Measurements from ENCODE around the gene TREM1.
"Not testable (repeated sequence)": the region's sequence is repeated elsewhere in the genome, so short reads cannot be mapped to it uniquely, and the experiment has no call there.

The TREM1 gene

DNA sequence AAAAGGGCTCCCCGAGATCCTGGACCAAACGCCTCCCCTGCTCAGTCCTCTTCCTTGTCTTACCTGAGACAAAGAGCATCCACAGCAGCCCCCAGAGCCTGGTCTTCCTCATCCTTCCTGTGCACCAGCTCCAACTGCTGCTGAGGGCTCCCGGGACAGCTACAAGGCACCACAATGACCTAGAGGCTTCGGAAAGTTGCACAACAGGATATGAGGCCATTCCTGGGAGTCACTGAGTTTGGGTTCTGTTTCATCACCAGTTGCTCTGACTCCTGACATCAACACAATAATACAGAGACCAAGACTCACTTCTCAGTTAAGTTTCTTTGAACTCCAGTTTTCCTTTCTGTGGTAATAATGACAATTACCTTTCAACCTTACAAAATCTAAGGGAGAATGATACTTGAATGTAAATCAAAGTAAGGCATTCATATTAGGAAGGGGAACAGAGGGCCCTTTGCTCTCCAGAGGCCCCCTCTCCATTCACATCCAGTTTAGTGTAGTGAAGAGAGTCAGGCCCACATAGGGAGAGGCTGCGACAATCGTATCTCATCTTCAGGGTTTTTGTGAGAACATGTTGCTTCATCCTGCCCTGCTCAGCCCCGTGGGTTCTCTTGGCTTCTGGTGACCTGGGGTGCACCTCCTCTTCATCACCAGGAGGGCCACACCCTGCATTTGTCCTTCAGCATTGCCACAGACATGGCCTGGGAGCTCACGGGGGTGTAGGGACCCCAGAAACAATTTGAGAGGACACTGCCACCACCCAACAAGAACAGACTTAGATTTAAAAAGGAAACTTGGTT, at the start of gene TREM1:
TREM1 (minus strand) TSS at position 139 of the 803 bp plus-strand sequence; CDS start at position 112, 27 bp downstream.
- no peak for FAIRE-seq

GRCh38 chr6:41335943-41336342, 49.5 kb upstream of the TREM1 start:
- FAIRE-seq = no peak

GRCh38 chr6:41335296-41335695, 48.8 kb upstream of the TREM1 start, which contains the start of gene NCR2:
TSS of gene NCR2 (plus strand) at chr6:41335608. CDS start at chr6:41335877, 269 bp downstream.
- no peak for FAIRE-seq

GRCh38 chr6:41334482-41335040, 48.1 kb upstream of the TREM1 start:
- no peak for FAIRE-seq

DNA sequence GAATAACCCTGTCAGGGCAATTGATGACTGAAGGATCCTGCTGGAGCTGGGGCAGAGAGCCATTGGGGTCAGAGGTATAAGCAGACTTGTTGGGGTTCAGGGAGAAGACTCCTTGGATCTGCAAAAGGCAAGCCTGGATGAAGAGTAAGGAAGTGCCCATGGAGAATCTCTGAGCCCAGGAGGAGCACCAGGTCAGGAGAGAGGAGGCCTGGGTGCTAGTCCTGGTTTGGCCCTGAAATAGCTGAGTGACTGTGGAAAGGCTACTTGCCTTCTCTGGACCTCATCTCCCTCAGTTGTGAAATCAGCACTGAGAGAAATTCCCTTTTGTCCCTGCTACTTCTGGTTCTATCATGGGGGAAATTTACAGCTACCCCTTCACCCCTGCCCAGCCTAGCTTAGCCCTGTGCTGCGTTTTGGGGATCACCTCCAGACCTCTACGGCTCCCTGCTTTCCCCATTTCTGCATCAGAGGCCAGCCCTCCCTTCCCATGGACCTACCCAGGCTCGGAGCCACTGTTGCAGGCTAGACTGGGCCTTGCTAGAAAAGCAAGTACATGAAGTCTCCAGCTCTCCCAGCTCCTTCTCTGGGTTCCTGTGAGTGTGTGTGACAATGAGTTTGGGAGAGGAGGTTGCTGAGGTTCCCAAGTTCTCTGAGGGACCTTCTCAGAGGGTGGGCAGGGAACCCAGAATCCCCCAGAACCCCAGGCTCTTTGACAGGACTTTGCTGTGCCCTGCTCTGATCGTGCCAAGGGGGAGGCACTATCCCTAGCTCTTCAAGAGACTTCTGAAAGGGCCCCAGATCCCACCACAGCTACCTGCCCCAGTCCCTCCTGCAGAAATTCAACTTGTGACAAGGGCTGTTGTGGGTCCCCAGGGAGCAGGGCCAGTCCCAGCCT, 46.6 kb upstream of the TREM1 start:
- FAIRE-seq = no peak

GRCh38 chr6:41332241-41332640, 45.8 kb upstream of the TREM1 start:
- no peak for FAIRE-seq

DNA sequence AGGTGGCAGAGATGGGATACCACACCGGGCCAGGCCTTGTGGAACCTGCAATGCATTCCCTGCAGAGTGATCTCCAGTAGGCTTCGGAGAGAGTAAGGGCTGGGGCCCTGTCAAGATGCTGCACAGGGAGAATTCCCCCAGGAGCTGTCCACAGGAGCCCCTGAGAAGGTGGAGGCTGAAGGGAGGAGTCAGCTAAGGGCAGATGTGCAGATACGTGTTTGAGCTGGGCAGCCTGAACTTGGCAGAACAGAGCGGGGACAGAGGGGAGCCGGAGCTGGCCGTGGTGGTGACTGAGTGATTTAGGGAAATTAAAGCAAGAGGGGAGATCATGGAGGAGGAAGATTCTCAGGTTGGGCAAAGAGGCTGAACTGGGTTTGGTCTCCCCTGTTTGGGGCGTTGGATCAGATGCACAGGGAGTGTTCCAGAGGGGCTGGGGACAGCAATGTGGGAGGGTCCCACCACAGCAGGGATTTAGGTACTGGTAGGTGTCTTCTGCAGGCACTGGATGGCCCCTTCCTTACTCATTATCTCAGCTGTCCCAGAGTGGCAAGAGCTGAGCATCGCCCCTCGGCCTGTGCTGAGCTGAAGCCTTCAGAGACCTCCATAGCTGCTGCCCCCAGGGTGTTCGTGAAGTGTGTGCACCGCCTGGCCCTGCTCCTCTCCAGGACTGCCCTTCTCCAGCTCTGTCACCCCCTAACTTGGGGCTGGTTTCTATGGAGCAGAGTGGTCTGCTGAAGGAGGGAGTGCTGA, 45.1 kb upstream of the TREM1 start:
- no peak for FAIRE-seq

DNA sequence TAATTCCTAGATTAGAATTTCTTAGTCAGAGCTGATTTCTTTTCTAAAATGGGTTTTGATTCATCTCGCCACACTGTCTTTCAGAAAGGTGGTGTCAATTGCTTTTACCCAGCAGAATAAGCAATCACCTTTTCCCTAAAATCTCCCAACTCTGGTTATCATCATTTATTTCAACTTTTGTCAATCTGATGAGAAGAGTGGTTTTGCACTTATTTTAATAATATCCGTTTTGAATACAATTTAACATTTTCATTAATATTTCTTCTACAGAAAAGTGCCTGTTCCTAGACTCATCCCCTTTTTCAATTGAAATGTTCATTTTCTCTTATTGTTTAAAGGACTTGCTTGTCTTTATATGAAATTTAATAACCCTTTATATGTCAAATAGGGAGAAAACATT, 40.7 kb upstream of the TREM1 start:
- no peak for FAIRE-seq

DNA sequence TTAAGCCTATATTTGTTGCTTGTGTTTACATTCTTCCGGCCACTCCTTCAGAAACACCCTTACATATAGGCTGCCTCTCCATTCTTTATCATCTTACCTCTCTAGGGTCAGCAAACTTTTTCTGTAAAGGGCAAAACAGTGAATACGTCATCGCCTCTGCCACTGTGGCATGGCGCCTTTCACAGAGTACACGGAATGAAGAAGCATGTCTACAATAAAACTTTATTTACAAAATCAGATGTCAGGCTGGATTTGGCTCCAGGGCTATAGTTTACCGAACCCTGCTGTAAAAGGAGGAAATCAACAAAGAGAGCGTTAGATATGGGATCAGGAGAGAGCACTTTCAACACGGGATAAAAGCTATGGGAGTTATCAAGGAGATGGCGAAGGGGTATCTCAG, 39.6 kb upstream of the TREM1 start:
- no peak for FAIRE-seq

- no peak for FAIRE-seq
Measured at GRCh38 chr6:41325446-41326066, 39.1 kb upstream of the TREM1 start.

DNA sequence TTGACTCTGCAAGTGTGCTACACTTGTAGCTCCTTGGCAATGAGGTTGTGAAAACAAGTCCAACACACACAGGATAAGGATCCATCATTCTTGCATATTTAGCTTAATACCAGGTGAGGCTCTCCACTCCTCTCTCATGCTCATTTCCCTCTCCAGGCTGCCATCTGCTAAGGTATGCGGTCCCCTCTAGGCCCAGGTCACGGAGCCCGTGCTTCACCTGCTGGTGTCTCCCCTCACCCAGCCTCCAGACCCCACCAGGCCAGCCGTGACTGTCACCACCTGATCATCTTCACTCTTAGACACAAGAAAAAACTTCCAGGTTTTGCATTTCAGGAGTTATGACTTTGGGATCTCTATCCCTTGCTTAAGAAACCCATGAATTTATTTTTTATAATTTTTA, 34.7 kb upstream of the TREM1 start:
- no peak for FAIRE-seq

DNA sequence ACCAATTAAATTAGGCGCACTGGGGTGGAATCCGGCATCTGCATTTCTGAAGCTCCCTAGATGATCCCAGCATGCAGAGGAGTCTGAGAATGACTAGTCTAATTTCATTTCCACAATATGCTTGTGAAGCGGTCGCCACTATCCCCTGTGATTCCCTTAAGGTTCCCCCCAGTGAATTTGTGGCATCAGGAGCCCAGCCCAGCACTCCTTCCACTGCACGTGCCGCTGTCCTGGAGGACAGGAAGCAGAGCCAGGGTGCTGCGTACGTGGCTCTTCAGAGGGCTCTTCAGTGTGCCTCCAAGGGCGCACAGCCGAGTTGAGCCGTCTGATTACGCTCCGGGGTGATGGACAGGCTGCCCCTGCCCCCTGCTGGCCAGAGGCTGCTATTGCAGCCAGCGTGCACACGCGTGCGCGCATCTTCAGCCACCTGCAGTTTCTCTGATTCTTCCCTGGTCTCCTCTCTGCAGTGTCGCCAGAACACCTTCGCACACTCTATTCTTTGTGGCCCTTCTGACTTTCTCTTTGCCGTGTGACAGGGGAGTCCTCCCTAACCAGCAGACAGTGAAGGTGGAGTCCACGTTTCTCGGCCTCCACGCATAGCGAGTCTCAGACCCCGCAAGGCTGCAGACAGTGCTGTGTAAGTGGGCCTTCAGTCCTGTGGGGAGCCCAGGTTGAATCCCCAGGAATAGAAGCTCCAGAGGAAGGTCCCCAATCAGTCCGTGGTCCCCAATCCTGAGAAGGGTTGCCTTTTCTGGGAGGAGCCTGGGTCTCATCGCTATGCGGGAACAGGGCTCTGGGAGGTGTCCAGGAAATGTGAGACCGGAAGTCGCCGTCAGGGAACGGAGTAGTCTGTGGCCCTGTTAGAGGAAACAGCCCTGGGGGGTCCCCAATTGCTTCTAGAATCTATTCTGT, 32.4 kb upstream of the TREM1 start:
- no peak for FAIRE-seq

DNA sequence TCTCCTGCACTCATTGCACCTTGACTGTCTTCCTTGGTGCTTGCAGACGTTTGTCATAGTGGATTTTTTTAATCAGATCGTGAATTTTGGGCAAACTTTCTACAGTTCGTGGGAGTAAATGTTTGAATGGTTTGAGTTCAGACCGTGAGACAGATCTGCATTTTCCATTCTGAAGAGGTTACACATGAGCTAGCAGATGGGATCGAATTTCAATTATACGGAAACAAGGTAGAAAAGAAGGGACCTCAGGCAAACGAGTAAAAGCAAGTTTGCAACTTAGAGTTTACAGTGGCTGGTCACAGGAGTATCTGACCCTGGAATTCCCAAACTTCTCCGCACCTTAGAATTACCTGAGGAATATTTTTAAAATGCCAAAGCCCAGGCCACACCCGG, 31.8 kb upstream of the TREM1 start:
- no peak for FAIRE-seq

DNA sequence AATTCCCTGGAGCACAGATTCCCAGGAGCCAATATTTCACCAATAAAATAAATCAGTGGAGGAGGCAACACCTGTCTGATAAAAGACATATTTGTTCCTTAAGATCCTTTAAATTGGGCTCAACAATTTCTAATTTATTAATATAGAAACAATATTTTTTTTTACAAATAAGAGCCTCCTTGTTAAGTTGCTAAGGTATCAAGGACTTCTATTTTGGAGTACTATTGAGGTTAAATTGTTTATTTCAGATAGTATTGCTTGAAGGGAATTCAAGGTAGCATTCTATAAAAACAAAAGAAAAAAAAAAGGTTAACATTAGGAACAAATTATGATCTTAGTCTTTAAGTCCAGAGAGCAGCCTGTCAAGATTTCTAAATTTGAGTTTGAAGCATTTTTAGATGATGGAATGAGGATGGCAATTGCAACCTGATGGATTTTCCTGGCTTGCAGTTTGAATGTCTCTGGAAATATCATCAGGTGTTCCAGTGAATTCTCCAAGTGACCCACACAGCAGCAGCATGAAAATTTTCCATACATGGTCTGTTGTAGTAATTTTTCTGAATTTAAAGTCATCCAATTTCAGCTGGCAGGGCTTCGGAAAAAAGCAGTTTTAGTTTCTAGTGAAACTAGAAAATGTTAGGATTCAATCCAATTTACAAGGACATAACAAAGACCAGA, 29.6 kb upstream of the TREM1 start:
- FAIRE-seq = no peak

GRCh38 chr6:41315203-41315602, 28.7 kb upstream of the TREM1 start:
- FAIRE-seq = no peak

- peak; percentile 23 for FAIRE-seq
Measured at GRCh38 chr6:41306187-41306854, 19.8 kb upstream of the TREM1 start.

- FAIRE-seq = no peak
Measured at GRCh38 chr6:41302638-41303037, 16.2 kb upstream of the TREM1 start.

DNA sequence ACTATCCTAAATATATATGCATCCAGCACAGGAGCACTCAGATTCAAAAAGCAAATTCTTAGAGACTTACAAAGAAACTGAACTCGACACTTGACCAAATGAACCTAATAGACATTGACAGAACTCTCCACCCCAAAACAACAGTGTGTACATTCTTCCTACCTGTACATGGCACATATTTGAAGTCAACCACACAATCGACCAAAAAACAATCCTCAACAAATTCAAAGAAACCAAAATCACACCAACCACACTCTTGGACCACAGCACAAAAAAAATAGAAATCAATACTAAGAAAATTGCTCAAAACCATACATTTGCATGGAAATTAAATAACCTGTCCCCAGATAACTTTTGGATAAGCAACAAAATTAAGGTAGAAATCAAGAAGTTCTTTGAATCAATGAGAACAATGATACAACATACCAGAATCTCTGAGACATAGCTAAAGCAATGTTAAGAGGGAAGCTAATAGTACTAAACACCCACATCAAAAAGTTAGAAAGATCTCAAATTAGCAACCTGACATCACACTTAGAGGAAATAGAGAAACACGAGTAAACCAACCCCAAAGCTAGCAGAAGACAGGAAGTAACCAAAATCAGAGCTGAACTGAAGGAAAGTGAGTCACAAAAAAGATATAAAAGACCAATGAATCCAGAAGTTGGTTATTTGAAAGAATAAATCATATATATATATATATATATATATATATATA, 12.5 kb upstream of the TREM1 start:
- FAIRE-seq = no peak

DNA sequence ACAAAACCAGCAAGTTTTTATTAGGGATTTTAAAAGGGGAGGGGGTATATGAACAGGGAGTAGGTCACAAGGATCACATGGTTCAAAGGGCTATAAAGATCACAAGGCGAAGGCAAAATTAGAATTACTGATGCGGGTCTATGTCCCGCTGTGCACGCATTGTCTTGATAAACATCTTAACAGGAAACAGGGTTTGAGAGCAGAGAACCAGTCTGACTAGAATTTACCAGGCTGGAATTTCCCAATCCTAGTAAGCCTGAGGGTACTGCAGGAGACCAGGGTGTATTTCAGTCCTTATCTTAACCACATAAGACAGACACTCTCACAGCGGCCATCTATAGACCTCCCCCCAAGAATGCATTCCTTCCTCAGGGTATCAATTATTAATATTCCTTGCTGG, 10.8 kb upstream of the TREM1 start:
- not testable (repeated sequence) for FAIRE-seq
